ENCODE data around the gene RIBC2.

RIBC2 gene

GRCh38 chr22:45472426-45472825 lies 58.9 kb downstream of the RIBC2 start:
- no peak for DNase-seq (ENCODE audit: low read depth in 3 of 3, low spot score in 1 of 3)

- DNase-seq (ENCODE audit: low read depth in 3 of 3, low spot score in 1 of 3) = no peak
Measured at GRCh38 chr22:45473626-45474237, 60.2 kb downstream of the RIBC2 start.

- DNase-seq (ENCODE audit: low read depth in 3 of 3, low spot score in 1 of 3) = no peak
Measured at GRCh38 chr22:45475063-45475747, 61.7 kb downstream of the RIBC2 start.

GRCh38 chr22:45475851-45476514 lies 62.5 kb downstream of the RIBC2 start:
- DNase-seq (ENCODE audit: low read depth in 3 of 3, low spot score in 1 of 3) = no peak

GRCh38 chr22:45476814-45477213 lies 63.3 kb downstream of the RIBC2 start:
- no peak for DNase-seq (ENCODE audit: low read depth in 3 of 3, low spot score in 1 of 3)

- no peak for DNase-seq (ENCODE audit: low read depth in 3 of 3, low spot score in 1 of 3)
Measured at GRCh38 chr22:45477366-45478107, 64.0 kb downstream of the RIBC2 start.

GRCh38 chr22:45478108-45478771 lies 64.7 kb downstream of the RIBC2 start:
- DNase-seq (ENCODE audit: low read depth in 3 of 3, low spot score in 1 of 3) = no peak

- DNase-seq (ENCODE audit: low read depth in 3 of 3, low spot score in 1 of 3) = no peak
Measured at GRCh38 chr22:45480717-45481116, 67.2 kb downstream of the RIBC2 start.

GRCh38 chr22:45481661-45482060 lies 68.2 kb downstream of the RIBC2 start:
- no peak for DNase-seq (ENCODE audit: low read depth in 3 of 3, low spot score in 1 of 3)

All from stimulated activated CD4-positive, alpha-beta T cell treated with anti-CD3 and anti-CD28 coated beads, TNF-alpha, amount 100 ng/mL, for 1 hour (primary cell).